RWPE2 (cell line): Measurements from ENCODE around the gene NAXD.

ENCODE experiments used
- ATAC-seq: fragments of 200-7000 bp; cut with Tn5 transposase; 3 replicates; pipeline ENCODE4 v1.9.1; 2021; ENCODE audit warnings: low read depth
- DNase-seq: peaks from one replicate; pipeline ENCODE4 v3.0.0-alpha.2; 2020; ENCODE audit warnings: low spot score
- H3K27ac ChIP-seq: fragments of 450-650 bp; 2 replicates; pipeline ENCODE4 v1.5.1; 2017; ENCODE audit warnings: mild to moderate bottlenecking; ENCODE audit not compliant: poor library complexity, severe bottlenecking
- H3K27me3 ChIP-seq: fragments of 250-450 bp; sonication (Bioruptor Pico); 2 replicates; pipeline ENCODE4 v1.5.1; 2021; ENCODE audit warnings: mild to moderate bottlenecking, moderate library complexity; ENCODE audit not compliant: insufficient read depth, poor library complexity, severe bottlenecking
- H3K36me3 ChIP-seq: fragments of 250-450 bp; sonication (Bioruptor Pico); 2 replicates; pipeline ENCODE4 v1.5.1; 2020; ENCODE audit warnings: low read depth, mild to moderate bottlenecking, moderate library complexity
- H3K4me1 ChIP-seq: fragments of 250-450 bp; sonication (Bioruptor Pico); 2 replicates; pipeline ENCODE4 v1.5.1; 2021; ENCODE audit warnings: mild to moderate bottlenecking, moderate library complexity; ENCODE audit not compliant: insufficient read depth, poor library complexity, severe bottlenecking
- H3K4me3 ChIP-seq: fragments of 250-450 bp; sonication (Bioruptor Pico); 2 replicates; pipeline ENCODE4 v1.5.1; 2021; ENCODE audit warnings: mild to moderate bottlenecking, moderate library complexity; ENCODE audit not compliant: severe bottlenecking
- H3K9me3 ChIP-seq: fragments of 250-450 bp; sonication (Bioruptor Pico); 2 replicates; pipeline ENCODE4 v1.5.1; 2021; ENCODE audit warnings: mild to moderate bottlenecking, moderate library complexity; ENCODE audit not compliant: severe bottlenecking
- CTCF ChIP-seq: fragments of 450-650 bp; IDR thresholded peaks from one replicate; pipeline ENCODE4 v1.5.1; 2017; ENCODE audit warnings: mild to moderate bottlenecking, moderate library complexity; ENCODE audit not compliant: poor library complexity, severe bottlenecking

The NAXD gene

GRCh38 chr13:110684388-110685056 lies 69.2 kb downstream of the NAXD start:
- Histone ChIP-seq H3K36me3 (peaks cover 82% of the 10 kb centered on the region), H3K27me3 (no peaks in the 10 kb centered on the region), H3K9me3 (no peaks in the 10 kb centered on the region), H3K4me3 (no peak overlapping the region), H3K4me1 (no peaks in the 10 kb centered on the region), H3K27ac (no peak overlapping the region)
- DNase-seq (no peak), ATAC-seq (no peak)
- no peak for TF ChIP-seq CTCF

GRCh38 chr13:110685305-110686020 lies 70.1 kb downstream of the NAXD start:
- no peak for TF ChIP-seq CTCF
- H3K9me3 ChIP-seq = no peaks in the 10 kb centered on the region
- no peaks in the 10 kb centered on the region for H3K4me1 ChIP-seq
- no peak overlapping the region for H3K27ac ChIP-seq
- ATAC-seq (no peak), DNase-seq (no peak)
- no peak overlapping the region for H3K4me3 ChIP-seq
- H3K27me3 ChIP-seq = no peaks in the 10 kb centered on the region
- peaks cover 86% of the 10 kb centered on the region for H3K36me3 ChIP-seq

- DNase-seq = no peak
- H3K36me3 ChIP-seq = peaks cover 69% of the 10 kb centered on the region
- ATAC-seq = no peak
- H3K9me3 ChIP-seq = no peaks in the 10 kb centered on the region
- TF ChIP-seq CTCF = no peak
- H3K27me3 ChIP-seq = no peaks in the 10 kb centered on the region
- no peak overlapping the region for H3K27ac ChIP-seq
- no peak overlapping the region for H3K4me3 ChIP-seq
- H3K4me1 ChIP-seq = no peaks in the 10 kb centered on the region
These were observed 72.4 kb downstream of the NAXD start for GRCh38 chr13:110687736-110688135.

- no peak for ATAC-seq
- H3K9me3 ChIP-seq = no peaks in the 10 kb centered on the region
- H3K4me3 ChIP-seq = no peak overlapping the region
- no peaks in the 10 kb centered on the region for H3K27me3 ChIP-seq
- H3K36me3 ChIP-seq = peaks cover 62% of the 10 kb centered on the region
- no peak overlapping the region for H3K27ac ChIP-seq
- H3K4me1 ChIP-seq = no peaks in the 10 kb centered on the region
- DNase-seq = no peak
- TF ChIP-seq CTCF = no peak
These were observed 73.7 kb downstream of the NAXD start for GRCh38 chr13:110689041-110689440.
